Pericardium fibroblast (primary cell): ENCODE results near the gene GNRH2. TPM values are rescaled to one million over a fixed set of nuclear protein-coding genes. Genes with fewer than 3 reads are reported as not detected.

ENCODE experiments used
- total RNA-seq: library from RNA; depleted of rRNA; stranded (reverse); fragments of >200 nt; gene quantifications from 2 replicates; pipeline ENCODE4 v1.2.3, GENCODE V29; 2015

The GNRH2 gene
- total RNA-seq: not detected in 2 replicates

GRCh38 chr20:3043322-3043721 lies at the start of gene GNRH2:
GNRH2 (plus strand) TSS chr20:3043622; CDS start chr20:3044415, 793 bp downstream.

GRCh38 chr20:3045816-3046676 lies 2.6 kb downstream of the GNRH2 start, which contains the start of gene MRPS26:
MRPS26 (plus strand) TSS chr20:3046052; CDS start chr20:3046069, 17 bp downstream.

GRCh38 chr20:3071610-3072529 lies 28.4 kb downstream of the GNRH2 start, which contains the start of gene OXT:
OXT (plus strand) TSS chr20:3071620; CDS start chr20:3071656, 36 bp downstream.

GRCh38 chr20:3084283-3084985 lies 41.0 kb downstream of the GNRH2 start, which contains the start of gene AVP:
AVP (minus strand) TSS chr20:3084724; CDS start chr20:3084674, 50 bp downstream.

Other genes with a start within 250 kb of the GNRH2 start
- 13.2 and 49.5 TPM in 2 replicates for gene CPXM1, start 243.0 kb upstream of the GNRH2 start, total RNA-seq
- gene C20orf141, start 228.6 kb upstream of the GNRH2 start, total RNA-seq: 0.47 TPM in 1 of 2 replicates, not detected in the other
- gene TMEM239, start 227.3 kb upstream of the GNRH2 start, total RNA-seq: not detected in 2 replicates
- gene PCED1A, start 203.0 kb upstream of the GNRH2 start, total RNA-seq: 41.4 and 45.3 TPM in 2 replicates
- gene VPS16, start 202.9 kb upstream of the GNRH2 start, total RNA-seq: 25.5 and 45.9 TPM in 2 replicates
- gene PTPRA, start 170.1 kb upstream of the GNRH2 start, total RNA-seq: 32.8 and 37.6 TPM in 2 replicates
- gene MRPS26, start 2.4 kb downstream of the GNRH2 start, total RNA-seq: 43.1 and 59.0 TPM in 2 replicates
- not detected in 2 replicates for gene OXT, start 28.0 kb downstream of the GNRH2 start, total RNA-seq
- gene AVP, start 41.1 kb downstream of the GNRH2 start, total RNA-seq: not detected in 2 replicates
- 5.5 and 13.9 TPM in 2 replicates for gene FASTKD5, start 116.2 kb downstream of the GNRH2 start, total RNA-seq
- 4.0 and 4.6 TPM in 2 replicates for gene UBOX5, start 116.2 kb downstream of the GNRH2 start, total RNA-seq
- 5.1 and 5.7 TPM in 2 replicates for gene LZTS3, start 129.9 kb downstream of the GNRH2 start, total RNA-seq
- 44.4 and 54.8 TPM in 2 replicates for gene DDRGK1, start 161.1 kb downstream of the GNRH2 start, total RNA-seq
- 39.9 and 44.3 TPM in 2 replicates for gene ITPA, start 165.9 kb downstream of the GNRH2 start, total RNA-seq
- 1.4 TPM in 2 replicates for gene SLC4A11, start 195.6 kb downstream of the GNRH2 start, total RNA-seq